B cell (primary cell): ENCODE measurements around the gene DAB1. TPM values are rescaled to one million over a fixed set of nuclear protein-coding genes. Genes with fewer than 3 reads are reported as not detected.

Source experiments
- ATAC-seq: fragments of 200-7000 bp; cut with Tn5 transposase; one replicate; pipeline ENCODE4 v1.10.0; 2021; ENCODE audit warnings: low read depth, mild to moderate bottlenecking, moderate number of reproducible peaks, moderate library complexity
- CTCF ChIA-PET: fragments of 350-600 bp; sonication (Branson Sonifier 250); formaldehyde crosslinking; loops from one replicate; lab custom pipeline; 2021; ENCODE audit warnings: antibody characterized with exemption, inconsistent platforms; lab: Charles Lee
- POLR2A ChIA-PET: fragments of 350-600 bp; sonication (Branson Sonifier 250); formaldehyde crosslinking; loops from one replicate; lab custom pipeline; 2021; ENCODE audit warnings: antibody characterized with exemption; lab: Charles Lee
- DNase-seq: peaks from one replicate; pipeline ENCODE4 v3.0.0; 2013
- H2AFZ ChIP-seq: 2 replicates; pipeline ENCODE4 v1.6.1; 2012; ENCODE audit warnings: mild to moderate bottlenecking, low read depth, low read length; ENCODE audit not compliant: insufficient read depth, poor library complexity, severe bottlenecking
- H3K27ac ChIP-seq, 2 donors: 1 replicate in 1 of 2; 2 replicates in 1 of 2; pipeline ENCODE4 v1.5.1; 2012 to 2013; ENCODE audit warnings: low read length in 2 of 2, mild to moderate bottlenecking in 2 of 2, moderate library complexity in 1 of 2
- H3K27me3 ChIP-seq, 4 experiments: fragments of 200-600 bp in 1 of 4; sonication (generic) in 1 of 4; replicated peaks in 1 of 4; 1 replicate in 2 of 4; 2 replicates in 2 of 4; pipeline versions ENCODE4 v1.6.1 to v1.7.0; 2013 to 2016; ENCODE audit warnings: low read length in 3 of 4, mild to moderate bottlenecking in 2 of 4, mixed read lengths in 1 of 4, moderate library complexity in 1 of 4; ENCODE audit not compliant: insufficient read depth in 4 of 4, control insufficient read depth in 3 of 4; ENCODE audit errors: control extremely low read depth in 1 of 4
- H3K36me3 ChIP-seq, 2 experiments: replicated peaks in 1 of 2; 1 replicate in 1 of 2; 2 replicates in 1 of 2; pipeline versions ENCODE4 v1.6.1 to v1.7.1; 2013; ENCODE audit warnings: low read length in 1 of 2; ENCODE audit not compliant: insufficient read depth in 2 of 2, control insufficient read depth in 1 of 2; ENCODE audit errors: control extremely low read depth in 1 of 2, extremely low read depth in 1 of 2
- H3K4me1 ChIP-seq, 2 donors: fragments of 200-600 bp in 1 of 2; sonication (generic) in 1 of 2; 1 replicate in 1 of 2; 2 replicates in 1 of 2; pipeline versions ENCODE4 v1.5.1 to v1.6.1; 2013 to 2017; ENCODE audit warnings: low read length in 2 of 2; ENCODE audit not compliant: control insufficient read depth in 2 of 2, insufficient read depth in 2 of 2
- H3K4me2 ChIP-seq: replicated peaks from 2 replicates; pipeline ENCODE3; 2012; ENCODE audit warnings: mild to moderate bottlenecking, low read depth, low read length; ENCODE audit not compliant: poor library complexity, severe bottlenecking
- H3K4me3 ChIP-seq, 5 experiments: fragments of 200-600 bp in 1 of 5; sonication (generic) in 1 of 5; 1 replicate in 3 of 5; 2 replicates in 2 of 5; pipeline versions ENCODE4 v1.5.1 to v1.7.0; 2011 to 2016; ENCODE audit warnings: low read length in 4 of 5, mild to moderate bottlenecking in 4 of 5, low read depth in 2 of 5, control low read depth in 1 of 5, moderate library complexity in 1 of 5; ENCODE audit not compliant: insufficient read depth in 1 of 5; ENCODE audit errors: control extremely low read depth in 1 of 5, extremely low read depth in 1 of 5
- H3K79me2 ChIP-seq: fragments of 200-600 bp; sonication (generic); one replicate; pipeline ENCODE4 v1.6.0; 2016; ENCODE audit warnings: low read length; ENCODE audit not compliant: control insufficient read depth, insufficient read depth
- H3K9ac ChIP-seq: fragments of 200-600 bp; sonication (generic); 2 replicates; pipeline ENCODE4 v1.6.1; 2017; ENCODE audit warnings: mild to moderate bottlenecking, low read length, moderate library complexity
- H3K9me3 ChIP-seq, 3 donors: one replicate each; pipeline versions ENCODE4 v1.6.1 to v1.7.1; 2013; ENCODE audit warnings: low read length in 2 of 3; ENCODE audit not compliant: control insufficient read depth in 2 of 3, insufficient read depth in 1 of 3; ENCODE audit errors: control extremely low read depth in 1 of 3
- H4K20me1 ChIP-seq: 2 replicates; pipeline ENCODE4 v1.6.0; 2012; ENCODE audit warnings: mild to moderate bottlenecking, low read length; ENCODE audit not compliant: insufficient read depth, control insufficient read depth, poor library complexity, severe bottlenecking
- H3K27ac Mint-ChIP-seq: one replicate; pipeline ENCODE4 v1.8.0; 2021; ENCODE audit warnings: mixed read lengths
- H3K27me3 Mint-ChIP-seq: one replicate; pipeline ENCODE4 v1.8.0; 2021; ENCODE audit warnings: mixed read lengths
- H3K4me1 Mint-ChIP-seq: one replicate; pipeline ENCODE4 v1.8.0; 2021; ENCODE audit warnings: mixed read lengths
- H3K4me3 Mint-ChIP-seq: one replicate; pipeline ENCODE4 v1.8.0; 2021; ENCODE audit warnings: mixed read lengths
- H3K9me3 Mint-ChIP-seq: one replicate; pipeline ENCODE4 v1.8.0; 2022; ENCODE audit warnings: mixed read lengths; ENCODE audit not compliant: insufficient read depth
- EZH2 ChIP-seq: IDR thresholded peaks from 2 replicates; pipeline ENCODE4 v1.6.1; 2012; ENCODE audit warnings: borderline replicate concordance, low read depth, mild to moderate bottlenecking, moderate library complexity, low read length; ENCODE audit not compliant: insufficient read depth, poor library complexity, severe bottlenecking
- WGBS: methylation state at CpG from one replicate; pipeline ENCODE4 v1.1.5; 2013; ENCODE audit warnings: missing lambda C conversion rate; ENCODE audit not compliant: insufficient coverage; 5-methylcytosine and 5-hydroxymethylcytosine counted together
- intact Hi-C: fragments of 100-400 bp; cut with micrococcal nuclease; formaldehyde crosslinking; loops from one replicate; pipeline ENCODE4 v1.10.0; 2022
- polyA plus RNA-seq: library from polyadenylated mRNA; depleted of rRNA; stranded (reverse); fragments of >200 nt; gene quantifications from 2 replicates; pipeline ENCODE4 v1.2.3, GENCODE V29; 2012
- total RNA-seq, 2 donors: library from RNA; stranded (reverse); fragments of 120-200 nt in 1 of 2; gene quantifications; 1 replicate in 1 of 2; 2 replicates in 1 of 2; pipeline versions ENCODE4 v1.2.3 to v1.2.4, GENCODE V29; 2013 to 2022
- TF ChIP-seq, protein P1 (sequence below): fragments of 200-600 bp; IDR thresholded peaks from one replicate; pipeline ENCODE4 v1.8.0; 2022; ENCODE audit warnings: antibody characterized with exemption, mild to moderate bottlenecking

DAB1 gene
- total and polyA plus RNA-seq, 2 donors (not counting 1 experiment from before 2014, with no cell fraction given), result not detected

DNA sequence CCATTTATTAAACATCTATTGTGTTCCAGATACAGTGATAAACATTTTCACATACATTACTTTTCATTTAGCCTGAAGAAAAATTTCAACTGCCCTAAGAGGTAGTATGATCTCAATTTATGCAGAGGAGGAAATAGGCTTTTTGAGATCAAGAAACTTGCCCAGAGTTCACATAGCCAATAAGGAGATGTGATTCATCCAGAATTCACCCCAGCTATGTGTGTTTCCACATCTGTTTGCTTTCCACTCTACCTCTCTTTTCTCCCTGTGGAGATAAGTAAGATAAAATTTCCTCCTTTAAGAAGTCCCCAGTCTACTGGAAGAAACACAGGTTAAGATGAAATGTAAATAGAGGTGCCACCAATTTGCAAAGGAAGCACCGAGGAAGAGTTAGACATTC is 258.3 kb downstream of the DAB1 start:
- Histone ChIP-seq H3K9ac (no peak overlapping the region), H3K36me3 (no peaks in the 10 kb centered on the region), H3K9me3 (no peaks in the 10 kb centered on the region), H4K20me1 (no peaks in the 10 kb centered on the region), H3K4me3 (no peak overlapping the region), H3K79me2 (no peaks in the 10 kb centered on the region), H3K4me1 (no peaks in the 10 kb centered on the region), H3K4me2 (no peak overlapping the region), H2AFZ (no peak overlapping the region), H3K27me3 (no peaks in the 10 kb centered on the region), H3K27ac (no peak overlapping the region)
- ChIA-PET CTCF (no interaction called here), POLR2A (no interaction called here)
- Mint-ChIP-seq H3K4me1 (no peaks in the 10 kb centered on the region), H3K9me3 (no peaks in the 10 kb centered on the region), H3K27ac (no peak overlapping the region), H3K27me3 (no peaks in the 10 kb centered on the region), H3K4me3 (no peak overlapping the region)
- no peak for TF ChIP-seq EZH2
- TF ChIP-seq, protein P1, sequence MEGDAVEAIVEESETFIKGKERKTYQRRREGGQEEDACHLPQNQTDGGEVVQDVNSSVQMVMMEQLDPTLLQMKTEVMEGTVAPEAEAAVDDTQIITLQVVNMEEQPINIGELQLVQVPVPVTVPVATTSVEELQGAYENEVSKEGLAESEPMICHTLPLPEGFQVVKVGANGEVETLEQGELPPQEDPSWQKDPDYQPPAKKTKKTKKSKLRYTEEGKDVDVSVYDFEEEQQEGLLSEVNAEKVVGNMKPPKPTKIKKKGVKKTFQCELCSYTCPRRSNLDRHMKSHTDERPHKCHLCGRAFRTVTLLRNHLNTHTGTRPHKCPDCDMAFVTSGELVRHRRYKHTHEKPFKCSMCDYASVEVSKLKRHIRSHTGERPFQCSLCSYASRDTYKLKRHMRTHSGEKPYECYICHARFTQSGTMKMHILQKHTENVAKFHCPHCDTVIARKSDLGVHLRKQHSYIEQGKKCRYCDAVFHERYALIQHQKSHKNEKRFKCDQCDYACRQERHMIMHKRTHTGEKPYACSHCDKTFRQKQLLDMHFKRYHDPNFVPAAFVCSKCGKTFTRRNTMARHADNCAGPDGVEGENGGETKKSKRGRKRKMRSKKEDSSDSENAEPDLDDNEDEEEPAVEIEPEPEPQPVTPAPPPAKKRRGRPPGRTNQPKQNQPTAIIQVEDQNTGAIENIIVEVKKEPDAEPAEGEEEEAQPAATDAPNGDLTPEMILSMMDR, result no peak
- DNase-seq (no peak), ATAC-seq (no peak)
- intact Hi-C loops, result no loop called here
- WGBS, result no CpG with 5 or more reads among the region's 1 CpG

DNA sequence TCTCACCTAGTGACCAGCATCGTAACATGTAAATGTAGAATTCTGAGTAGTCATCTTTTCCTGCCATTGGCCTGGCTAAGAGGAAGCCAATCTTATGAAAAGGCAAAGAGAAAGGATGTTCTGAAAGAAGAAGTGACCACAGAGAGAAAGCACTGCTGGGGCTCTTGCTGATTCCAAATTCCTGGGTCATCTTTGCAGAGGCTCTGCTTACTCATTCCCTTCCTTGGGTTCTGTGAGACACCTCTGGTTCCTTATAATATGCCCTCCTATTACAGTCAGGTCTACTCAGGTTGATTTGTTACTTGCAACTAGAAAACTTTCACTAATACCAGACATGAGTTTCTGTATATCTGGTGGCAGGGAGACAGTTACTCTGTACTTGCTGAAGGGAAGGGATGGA is 259.3 kb downstream of the DAB1 start:
- no peak for ATAC-seq
- no peaks in the 10 kb centered on the region for H3K9me3 ChIP-seq

More for the DNA sequence above, 259.3 kb downstream of the DAB1 start:
- Mint-ChIP-seq H3K4me1 (no peaks in the 10 kb centered on the region), H3K9me3 (no peaks in the 10 kb centered on the region), H3K27me3 (no peaks in the 10 kb centered on the region), H3K4me3 (no peak overlapping the region), H3K27ac (no peak overlapping the region)
- Histone ChIP-seq H3K27me3 (no peaks in the 10 kb centered on the region), H3K4me1 (no peaks in the 10 kb centered on the region), H2AFZ (no peak overlapping the region), H3K36me3 (no peaks in the 10 kb centered on the region), H3K9ac (no peak overlapping the region), H4K20me1 (no peaks in the 10 kb centered on the region), H3K4me2 (no peak overlapping the region), H3K4me3 (no peak overlapping the region), H3K27ac (no peak overlapping the region), H3K79me2 (no peaks in the 10 kb centered on the region)
- intact Hi-C loops, result no loop called here
- POLR2A ChIA-PET, result no interaction called here
- CTCF ChIA-PET, result no interaction called here
- DNase-seq, result no peak
- no peak for TF ChIP-seq EZH2
- TF ChIP-seq, protein P1, result no peak
- 50% methylated on average over 1 of the region's 1 CpG for WGBS
